H1 (cell line): ENCODE data around the gene OR5D16. TPM values are rescaled to one million over a fixed set of nuclear protein-coding genes. Genes with fewer than 3 reads are reported as not detected.

Experiments used
- ATF2 ChIP-seq: IDR thresholded peaks from 2 replicates; pipeline ENCODE4 v1.6.1; 2012; ENCODE audit warnings: low read length, inconsistent platforms
- CHD7 ChIP-seq: fragments of 300-600 bp; sonication (generic); IDR thresholded peaks from 2 replicates; pipeline ENCODE4 v1.7.1; 2012; ENCODE audit warnings: low read length, moderate library complexity, mild to moderate bottlenecking, inconsistent platforms; ENCODE audit not compliant: insufficient replicate concordance
- polyA plus RNA-seq, 7 experiments: library from polyadenylated mRNA; depleted of rRNA in 3 of 7; stranded (reverse) in 5 of 7; unstranded in 2 of 7; fragments of >200 nt in 5 of 7; fragments of 200-250 nt in 2 of 7; gene quantifications; 1 replicate in 5 of 7; 2 replicates in 1 of 7; 4 replicates in 1 of 7; pipeline versions ENCODE4 v1.2.1 to v1.2.3, GENCODE V29; 2011 to 2013; ENCODE audit warnings: missing spikeins in 2 of 7, mixed read lengths in 2 of 7
- total RNA-seq: library from RNA; stranded (reverse); fragmentation: NEBNext Ultra II Directional; extraction: Animal tissue kit (Norgen Biotek cat#: 25700); gene quantifications from 2 replicates; pipeline ENCODE4 v1.2.1, GENCODE V29; 2021
- TF ChIP-seq, protein P1 (sequence below), 3 experiments: IDR thresholded peaks; 1 replicate in 2 of 3; 2 replicates in 1 of 3; pipeline versions ENCODE4 v1.5.1 to v1.6.1; 2011; ENCODE audit warnings: low read length in 3 of 3, mild to moderate bottlenecking in 3 of 3, inconsistent platforms in 2 of 3, low read depth in 1 of 3, moderate library complexity in 1 of 3; ENCODE audit not compliant: insufficient read depth in 1 of 3; ENCODE audit errors: control extremely low read depth in 1 of 3
- TF ChIP-seq, protein P2 (sequence below): IDR thresholded peaks from 2 replicates; pipeline ENCODE4 v1.6.1; 2012; ENCODE audit warnings: inconsistent platforms

OR5D16 gene
- total and polyA plus RNA-seq, 2 of the 8 experiments (the other 6 are each of a cell fraction or from before 2014, with no cell fraction given) = not detected

- TF ChIP-seq CHD7 (no peak), ATF2 (no peak)
- TF ChIP-seq, protein P1, sequence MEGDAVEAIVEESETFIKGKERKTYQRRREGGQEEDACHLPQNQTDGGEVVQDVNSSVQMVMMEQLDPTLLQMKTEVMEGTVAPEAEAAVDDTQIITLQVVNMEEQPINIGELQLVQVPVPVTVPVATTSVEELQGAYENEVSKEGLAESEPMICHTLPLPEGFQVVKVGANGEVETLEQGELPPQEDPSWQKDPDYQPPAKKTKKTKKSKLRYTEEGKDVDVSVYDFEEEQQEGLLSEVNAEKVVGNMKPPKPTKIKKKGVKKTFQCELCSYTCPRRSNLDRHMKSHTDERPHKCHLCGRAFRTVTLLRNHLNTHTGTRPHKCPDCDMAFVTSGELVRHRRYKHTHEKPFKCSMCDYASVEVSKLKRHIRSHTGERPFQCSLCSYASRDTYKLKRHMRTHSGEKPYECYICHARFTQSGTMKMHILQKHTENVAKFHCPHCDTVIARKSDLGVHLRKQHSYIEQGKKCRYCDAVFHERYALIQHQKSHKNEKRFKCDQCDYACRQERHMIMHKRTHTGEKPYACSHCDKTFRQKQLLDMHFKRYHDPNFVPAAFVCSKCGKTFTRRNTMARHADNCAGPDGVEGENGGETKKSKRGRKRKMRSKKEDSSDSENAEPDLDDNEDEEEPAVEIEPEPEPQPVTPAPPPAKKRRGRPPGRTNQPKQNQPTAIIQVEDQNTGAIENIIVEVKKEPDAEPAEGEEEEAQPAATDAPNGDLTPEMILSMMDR (IDR thresholded peaks at IDR 0.05; ENCODE audit: control extremely low read depth in 1 of 3, insufficient read depth in 1 of 3, low read depth in 1 of 3, low read length in 3 of 3) = no peak
- TF ChIP-seq, protein P2, sequence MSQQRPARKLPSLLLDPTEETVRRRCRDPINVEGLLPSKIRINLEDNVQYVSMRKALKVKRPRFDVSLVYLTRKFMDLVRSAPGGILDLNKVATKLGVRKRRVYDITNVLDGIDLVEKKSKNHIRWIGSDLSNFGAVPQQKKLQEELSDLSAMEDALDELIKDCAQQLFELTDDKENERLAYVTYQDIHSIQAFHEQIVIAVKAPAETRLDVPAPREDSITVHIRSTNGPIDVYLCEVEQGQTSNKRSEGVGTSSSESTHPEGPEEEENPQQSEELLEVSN = no peak
- TF ChIP-seq, all 59 proteins: peak for 0
Measured at GRCh38 chr11:55795256-55795655, 43.3 kb upstream of the OR5D16 start, which contains the start of gene OR5D14 (continued).
